Stromal cell of bone marrow (primary cell): Measurements from ENCODE around the gene EIF3A.
"Not testable (repeated sequence)": the region's sequence is repeated elsewhere in the genome, so short reads cannot be mapped to it uniquely, and the experiment has no call there.

ENCODE experiments used
- DNase-seq: peaks from one replicate; pipeline ENCODE4 v3.0.0-alpha.2; 2012; ENCODE audit warnings: low read depth

The EIF3A gene

GRCh38 chr10:119100434-119101238 lies 20.0 kb upstream of the EIF3A start:
- DNase-seq: no peak

GRCh38 chr10:119098576-119098975 lies 18.0 kb upstream of the EIF3A start:
- DNase-seq: no peak

- not testable (repeated sequence) for DNase-seq
These were observed 16.2 kb upstream of the EIF3A start for GRCh38 chr10:119096641-119097415.

- DNase-seq: no peak
These were observed 15.0 kb upstream of the EIF3A start for GRCh38 chr10:119095640-119096039.

- peak; percentile 71 for DNase-seq
These were observed 10.4 kb upstream of the EIF3A start for GRCh38 chr10:119090968-119091367.

- no peak for DNase-seq
These were observed 9.6 kb upstream of the EIF3A start for GRCh38 chr10:119090026-119090795.

GRCh38 chr10:119087271-119087882 lies 6.8 kb upstream of the EIF3A start:
- no peak for DNase-seq

GRCh38 chr10:119084896-119085295 lies 4.3 kb upstream of the EIF3A start:
- DNase-seq: no peak

- DNase-seq: peak; percentile 67
These were observed 757 bp downstream of the EIF3A start for GRCh38 chr10:119079599-119080520.

GRCh38 chr10:119078422-119079179 lies 2.0 kb downstream of the EIF3A start:
- no peak for DNase-seq

- DNase-seq: no peak
These were observed 7.0 kb downstream of the EIF3A start for GRCh38 chr10:119073584-119073983.

- DNase-seq: no peak
These were observed 10.0 kb downstream of the EIF3A start for GRCh38 chr10:119070395-119071165.

- no peak for DNase-seq
These were observed 18.7 kb downstream of the EIF3A start for GRCh38 chr10:119061926-119062325.

GRCh38 chr10:119061352-119061751 lies 19.3 kb downstream of the EIF3A start:
- no peak for DNase-seq

- no peak for DNase-seq
These were observed 20.5 kb downstream of the EIF3A start for GRCh38 chr10:119060107-119060506.

- DNase-seq: no peak
These were observed 21.1 kb downstream of the EIF3A start for GRCh38 chr10:119059557-119059956.

GRCh38 chr10:119058010-119058409 lies 22.6 kb downstream of the EIF3A start:
- DNase-seq: no peak

GRCh38 chr10:119055472-119055871 lies 25.1 kb downstream of the EIF3A start:
- DNase-seq: no peak

GRCh38 chr10:119051775-119052174 lies 28.8 kb downstream of the EIF3A start:
- no peak for DNase-seq
